SIG-M5 (cell line): ENCODE data around the gene TMEM151B.
A peak's percentile ranks its signal among the peaks of the same experiment; 100 is the strongest.

Experiments used
- DNase-seq: peaks from one replicate; lab custom pipeline; 2025; lab: John Stamatoyannopoulos, UW

TMEM151B gene

GRCh38 chr6:44232676-44233566 lies 37.3 kb upstream of the TMEM151B start:
- DNase-seq: no peak

- no peak for DNase-seq
These were observed 36.6 kb upstream of the TMEM151B start for GRCh38 chr6:44233567-44234100.

GRCh38 chr6:44234101-44235025 lies 35.9 kb upstream of the TMEM151B start:
- no peak for DNase-seq

- no peak for DNase-seq
These were observed 35.0 kb upstream of the TMEM151B start for GRCh38 chr6:44235269-44235668.

GRCh38 chr6:44235891-44236516 lies 34.2 kb upstream of the TMEM151B start:
- no peak for DNase-seq

- DNase-seq: peak; percentile 64
These were observed 33.0 kb upstream of the TMEM151B start for GRCh38 chr6:44237021-44237812.

- no peak for DNase-seq
These were observed 32.3 kb upstream of the TMEM151B start for GRCh38 chr6:44237813-44238433.

- no peak for DNase-seq
These were observed 31.4 kb upstream of the TMEM151B start for GRCh38 chr6:44238687-44239350.

GRCh38 chr6:44243345-44243744 lies 26.9 kb upstream of the TMEM151B start:
- no peak for DNase-seq

GRCh38 chr6:44245391-44245911 lies 24.8 kb upstream of the TMEM151B start:
- no peak for DNase-seq

- no peak for DNase-seq
These were observed 24.2 kb upstream of the TMEM151B start for GRCh38 chr6:44245912-44246662.

GRCh38 chr6:44246663-44247337 lies 23.4 kb upstream of the TMEM151B start, which contains the start of gene HSP90AB1:
Gene HSP90AB1 (plus strand): TSS chr6:44247101. CDS start chr6:44248630, 1,529 bp downstream.
- DNase-seq: peak; percentile 85

- no peak for DNase-seq
These were observed 22.6 kb upstream of the TMEM151B start for GRCh38 chr6:44247338-44248302.

- no peak for DNase-seq
These were observed 21.7 kb upstream of the TMEM151B start for GRCh38 chr6:44248579-44248978.

GRCh38 chr6:44249082-44249748 lies 21.0 kb upstream of the TMEM151B start:
- no peak for DNase-seq

GRCh38 chr6:44250067-44250717 lies 20.1 kb upstream of the TMEM151B start:
- DNase-seq: no peak
